ENCODE results near the gene UPK3A. TPM values are rescaled to one million over a fixed set of nuclear protein-coding genes. Genes with fewer than 3 reads are reported as not detected.
A peak's percentile ranks its signal among the peaks of the same experiment; 100 is the strongest.
"Not testable (repeated sequence)": the region's sequence is repeated elsewhere in the genome, so short reads cannot be mapped to it uniquely, and the experiment has no call there.

Gene UPK3A
- total RNA-seq, 1 donor from 2014 or later = not detected

DNA sequence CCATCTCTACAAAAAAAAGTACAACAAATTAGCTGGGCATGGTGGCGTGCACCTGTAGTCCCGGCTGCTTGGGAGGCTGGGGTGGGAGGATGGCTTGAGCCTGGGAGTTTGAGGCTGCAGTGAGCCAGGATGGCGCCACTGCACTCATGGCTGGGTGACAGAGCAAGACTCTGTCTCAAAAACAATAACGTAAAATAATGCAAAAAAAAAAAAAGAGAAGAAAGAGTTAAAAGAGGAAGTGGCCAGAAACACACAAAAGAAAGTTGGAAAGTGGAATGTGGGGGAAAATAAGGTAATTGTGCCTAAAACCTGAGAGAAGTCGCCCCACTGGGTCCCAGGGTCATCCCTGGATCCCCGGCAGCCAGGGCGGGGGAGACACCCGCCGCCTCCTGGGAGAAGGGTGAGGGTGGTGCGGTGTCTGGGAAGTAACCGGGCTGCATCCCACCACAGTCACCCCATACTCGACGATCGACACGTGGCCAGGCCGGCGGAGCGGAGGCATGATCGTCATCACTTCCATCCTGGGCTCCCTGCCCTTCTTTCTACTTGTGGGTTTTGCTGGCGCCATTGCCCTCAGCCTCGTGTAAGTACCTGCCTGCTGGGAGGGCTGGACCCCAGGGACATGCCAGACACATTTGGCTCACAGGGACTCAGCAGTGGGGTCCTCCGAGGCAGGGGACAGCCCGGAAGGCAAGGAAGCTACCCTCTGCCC lies 8.1 kb downstream of the UPK3A start:
- Mint-ChIP-seq H3K27ac (ENCODE audit: unreplicated experiment) (no peak overlapping the region), H3K27me3 (ENCODE audit: low read depth) (peaks cover 3% of the 10 kb centered on the region), H3K4me3 (no peak overlapping the region), H3K36me3 (ENCODE audit: low read depth) (no peaks in the 10 kb centered on the region), H3K9me3 (no peaks in the 10 kb centered on the region), H3K4me1 (no peaks in the 10 kb centered on the region)
- no peak for DNase-seq (ENCODE audit: low read depth, low spot score)
- TF ChIP-seq, protein P1, sequence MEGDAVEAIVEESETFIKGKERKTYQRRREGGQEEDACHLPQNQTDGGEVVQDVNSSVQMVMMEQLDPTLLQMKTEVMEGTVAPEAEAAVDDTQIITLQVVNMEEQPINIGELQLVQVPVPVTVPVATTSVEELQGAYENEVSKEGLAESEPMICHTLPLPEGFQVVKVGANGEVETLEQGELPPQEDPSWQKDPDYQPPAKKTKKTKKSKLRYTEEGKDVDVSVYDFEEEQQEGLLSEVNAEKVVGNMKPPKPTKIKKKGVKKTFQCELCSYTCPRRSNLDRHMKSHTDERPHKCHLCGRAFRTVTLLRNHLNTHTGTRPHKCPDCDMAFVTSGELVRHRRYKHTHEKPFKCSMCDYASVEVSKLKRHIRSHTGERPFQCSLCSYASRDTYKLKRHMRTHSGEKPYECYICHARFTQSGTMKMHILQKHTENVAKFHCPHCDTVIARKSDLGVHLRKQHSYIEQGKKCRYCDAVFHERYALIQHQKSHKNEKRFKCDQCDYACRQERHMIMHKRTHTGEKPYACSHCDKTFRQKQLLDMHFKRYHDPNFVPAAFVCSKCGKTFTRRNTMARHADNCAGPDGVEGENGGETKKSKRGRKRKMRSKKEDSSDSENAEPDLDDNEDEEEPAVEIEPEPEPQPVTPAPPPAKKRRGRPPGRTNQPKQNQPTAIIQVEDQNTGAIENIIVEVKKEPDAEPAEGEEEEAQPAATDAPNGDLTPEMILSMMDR (conservative IDR thresholded peaks at IDR 0.05) = no peak

DNA sequence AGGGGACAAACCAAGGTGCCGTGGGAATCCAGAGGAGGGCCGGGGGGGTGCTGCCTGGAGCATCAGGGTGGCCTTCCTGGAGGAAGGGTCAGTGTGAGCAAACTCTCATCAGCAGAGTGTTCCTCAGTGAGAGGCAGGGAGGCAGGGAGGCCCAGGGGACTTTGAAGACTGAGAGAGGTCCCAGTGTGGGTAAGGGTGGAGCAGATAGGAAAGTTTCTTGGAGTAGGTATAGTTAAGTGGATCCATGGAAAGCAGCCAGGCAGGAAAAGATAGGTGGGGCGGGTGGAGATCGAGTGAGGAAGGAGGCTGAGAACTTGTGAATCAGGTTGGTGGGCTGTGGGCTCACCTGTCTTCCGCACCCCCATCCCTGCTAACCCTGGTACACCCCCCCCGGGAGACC lies 9.3 kb downstream of the UPK3A start:
- no peak for DNase-seq (ENCODE audit: low read depth, low spot score)

DNA sequence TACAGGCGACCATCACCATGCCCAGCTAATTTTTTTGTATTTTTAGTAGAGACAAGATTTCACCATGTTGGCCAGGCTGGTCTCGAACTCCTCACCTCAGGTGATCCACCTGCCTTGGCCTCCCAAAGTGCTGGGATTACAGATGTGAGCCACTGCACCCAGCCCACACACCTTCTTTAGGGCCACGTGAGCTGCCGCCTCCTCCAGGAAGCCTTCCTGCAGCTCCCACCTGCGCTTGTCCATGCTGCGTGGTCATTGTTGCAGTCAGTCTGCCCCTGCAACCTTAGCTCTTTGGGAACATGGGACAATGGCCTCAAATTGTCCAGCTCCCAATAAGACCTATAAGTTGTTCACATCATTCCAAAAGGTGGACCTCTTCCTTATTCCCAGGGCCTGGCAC lies 10.3 kb downstream of the UPK3A start:
- not testable (repeated sequence) for H3K4me1 Mint-ChIP-seq; H3K36me3 Mint-ChIP-seq (ENCODE audit: low read depth); H3K27me3 Mint-ChIP-seq (ENCODE audit: low read depth); DNase-seq (ENCODE audit: low read depth, low spot score); H3K4me3 Mint-ChIP-seq; H3K9me3 Mint-ChIP-seq
- H3K27ac Mint-ChIP-seq (ENCODE audit: unreplicated experiment) = peak overlapping the region; percentile 40

More for the DNA sequence above, 9.3 kb downstream of the UPK3A start:
- no peaks in the 10 kb centered on the region for H3K36me3 Mint-ChIP-seq (ENCODE audit: low read depth)
- no peaks in the 10 kb centered on the region for H3K9me3 Mint-ChIP-seq
- H3K27ac Mint-ChIP-seq (ENCODE audit: unreplicated experiment) = no peak overlapping the region
- no peak overlapping the region for H3K4me3 Mint-ChIP-seq
- TF ChIP-seq, protein P1 (conservative IDR thresholded peaks at IDR 0.05) = no peak
- H3K27me3 Mint-ChIP-seq (ENCODE audit: low read depth) = peaks cover 3% of the 10 kb centered on the region
- no peaks in the 10 kb centered on the region for H3K4me1 Mint-ChIP-seq

DNA sequence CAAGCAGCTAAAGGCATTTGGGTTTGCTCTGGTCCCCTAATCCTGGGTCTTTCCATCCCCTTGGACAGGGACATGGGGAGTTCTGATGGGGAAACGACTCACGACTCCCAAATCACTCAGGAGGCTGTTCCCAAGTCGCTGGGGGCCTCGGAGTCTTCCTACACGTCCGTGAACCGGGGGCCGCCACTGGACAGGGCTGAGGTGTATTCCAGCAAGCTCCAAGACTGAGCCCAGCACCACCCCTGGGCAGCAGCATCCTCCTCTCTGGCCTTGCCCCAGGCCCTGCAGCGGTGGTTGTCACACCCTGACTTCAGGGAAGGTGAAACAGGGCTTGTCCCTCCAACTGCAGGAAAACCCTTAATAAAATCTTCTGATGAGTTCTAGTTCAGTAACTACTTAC lies 10.7 kb downstream of the UPK3A start:
- H3K4me1 Mint-ChIP-seq = no peaks in the 10 kb centered on the region
- H3K9me3 Mint-ChIP-seq = no peaks in the 10 kb centered on the region
- H3K27ac Mint-ChIP-seq (ENCODE audit: unreplicated experiment) = no peak overlapping the region
- TF ChIP-seq, protein P1 (conservative IDR thresholded peaks at IDR 0.05) = no peak
- DNase-seq (ENCODE audit: low read depth, low spot score) = no peak
- H3K4me3 Mint-ChIP-seq = no peak overlapping the region
- no peaks in the 10 kb centered on the region for H3K36me3 Mint-ChIP-seq (ENCODE audit: low read depth)
- H3K27me3 Mint-ChIP-seq (ENCODE audit: low read depth) = no peaks in the 10 kb centered on the region

DNA sequence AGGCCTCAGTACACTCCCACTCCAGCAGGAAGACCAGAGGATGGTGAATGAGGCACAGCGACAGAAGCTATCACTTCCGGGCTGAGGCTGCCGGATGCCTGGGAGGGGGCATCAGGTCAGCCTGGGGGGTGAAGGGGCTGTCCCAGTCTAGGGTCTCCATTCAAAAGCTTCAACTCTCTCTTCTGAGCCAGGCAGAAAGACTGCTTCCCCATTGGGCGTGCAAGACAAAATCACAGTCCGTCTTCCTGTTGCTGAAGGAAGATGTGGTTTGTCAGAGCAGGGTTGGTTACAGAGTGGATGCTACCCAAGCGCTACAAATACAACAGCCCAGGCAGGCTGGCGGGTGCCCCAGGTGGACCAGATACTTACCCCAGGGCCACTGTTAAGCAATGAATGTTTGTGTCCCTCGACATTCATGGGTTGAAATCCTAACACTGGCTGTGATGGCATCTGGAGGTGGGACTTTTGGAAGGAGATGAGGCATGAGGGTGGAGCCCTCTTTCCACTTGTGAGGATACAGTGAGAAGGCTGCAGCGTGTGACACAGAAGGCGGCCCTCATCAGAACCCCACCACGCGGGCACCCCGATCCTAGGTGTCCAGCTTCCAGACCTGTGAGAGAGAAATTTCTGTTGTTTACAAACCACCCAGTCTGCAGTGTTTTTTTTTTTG lies 12.0 kb downstream of the UPK3A start:
- Mint-ChIP-seq H3K4me1 (no peaks in the 10 kb centered on the region), H3K36me3 (ENCODE audit: low read depth) (no peaks in the 10 kb centered on the region), H3K4me3 (no peak overlapping the region), H3K27ac (ENCODE audit: unreplicated experiment) (no peak overlapping the region), H3K9me3 (no peaks in the 10 kb centered on the region), H3K27me3 (ENCODE audit: low read depth) (no peaks in the 10 kb centered on the region)
- no peak for DNase-seq (ENCODE audit: low read depth, low spot score)
- TF ChIP-seq, protein P1 (conservative IDR thresholded peaks at IDR 0.05) = no peak

DNA sequence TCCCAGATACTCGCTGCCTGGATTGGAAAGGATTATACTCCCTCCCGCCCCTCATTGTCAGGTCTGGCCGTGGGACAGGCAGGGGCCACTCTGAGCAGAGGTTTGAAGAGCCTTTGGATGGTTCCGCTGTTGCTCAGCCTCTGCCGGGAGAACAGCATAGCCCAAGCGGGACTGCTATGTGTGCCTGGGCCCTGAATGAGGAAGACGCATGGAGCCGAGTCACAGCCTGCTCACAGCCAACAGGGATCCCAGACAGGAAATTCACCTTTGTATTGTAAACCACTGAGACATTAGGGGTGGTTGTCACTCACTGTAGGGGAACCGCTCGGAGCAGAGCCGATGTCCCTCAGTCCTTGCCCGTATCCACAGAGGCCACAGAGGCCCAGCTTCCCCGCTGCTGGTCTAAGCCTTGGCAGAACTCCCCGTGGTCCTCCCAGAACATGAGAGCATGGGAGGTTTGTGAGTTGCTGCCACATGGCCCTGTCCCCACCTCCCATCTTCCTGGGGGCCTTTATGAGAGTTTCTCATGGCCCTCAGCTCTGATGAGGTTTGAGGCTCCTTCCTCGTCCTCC lies 14.3 kb downstream of the UPK3A start:
- H3K36me3 Mint-ChIP-seq (ENCODE audit: low read depth) = no peaks in the 10 kb centered on the region
- no peaks in the 10 kb centered on the region for H3K9me3 Mint-ChIP-seq
- DNase-seq (ENCODE audit: low read depth, low spot score) = no peak
- no peaks in the 10 kb centered on the region for H3K27me3 Mint-ChIP-seq (ENCODE audit: low read depth)
- H3K27ac Mint-ChIP-seq (ENCODE audit: unreplicated experiment) = no peak overlapping the region
- H3K4me3 Mint-ChIP-seq = no peak overlapping the region
- TF ChIP-seq, protein P1 (conservative IDR thresholded peaks at IDR 0.05) = no peak
- no peaks in the 10 kb centered on the region for H3K4me1 Mint-ChIP-seq

All from neural crest cell (in vitro differentiated cells).